Measurements from ENCODE around the gene MAP4K3. TPM values are rescaled to one million over a fixed set of nuclear protein-coding genes. Genes with fewer than 3 reads are reported as not detected.
"Not testable (repeated sequence)": the region's sequence is repeated elsewhere in the genome, so short reads cannot be mapped to it uniquely, and the experiment has no call there.

The MAP4K3 gene
- total RNA-seq, 1 donor from 2014 or later: 32.3 TPM

- intact Hi-C loops (cut with DNase I): no loop called here
- DNase-seq (ENCODE audit: missing footprints) (no peak), ATAC-seq (no peak)
Measured at GRCh38 chr2:39275016-39275415, 162.1 kb downstream of the MAP4K3 start.

- no peak for ATAC-seq
- no peak for DNase-seq (ENCODE audit: missing footprints)
- intact Hi-C loops (cut with DNase I): no loop called here
Measured at GRCh38 chr2:39269941-39270340, 167.1 kb downstream of the MAP4K3 start.

GRCh38 chr2:39266916-39267434 lies 170.1 kb downstream of the MAP4K3 start:
- DNase-seq (ENCODE audit: missing footprints): no peak
- intact Hi-C loops (cut with DNase I): no loop called here
- no peak for ATAC-seq

GRCh38 chr2:39266139-39266805 lies 170.8 kb downstream of the MAP4K3 start:
- intact Hi-C loops (cut with DNase I): no loop called here
- no peak for DNase-seq (ENCODE audit: missing footprints)
- ATAC-seq: no peak

GRCh38 chr2:39265315-39265714 lies 171.8 kb downstream of the MAP4K3 start:
- intact Hi-C loops (cut with DNase I): no loop called here
- ATAC-seq (no peak), DNase-seq (ENCODE audit: missing footprints) (no peak)

GRCh38 chr2:39264733-39265132 lies 172.4 kb downstream of the MAP4K3 start:
- intact Hi-C loops (cut with DNase I): no loop called here
- no peak for ATAC-seq
- no peak for DNase-seq (ENCODE audit: missing footprints)

GRCh38 chr2:39260087-39260486 lies 177.0 kb downstream of the MAP4K3 start:
- intact Hi-C loops (cut with DNase I): no loop called here
- DNase-seq (ENCODE audit: missing footprints) (no peak), ATAC-seq (no peak)

GRCh38 chr2:39256040-39256439 lies 181.0 kb downstream of the MAP4K3 start:
- no peak for DNase-seq (ENCODE audit: missing footprints)
- ATAC-seq: no peak
- intact Hi-C loops (cut with DNase I): no loop called here

GRCh38 chr2:39252888-39253518 lies 184.1 kb downstream of the MAP4K3 start:
- no peak for DNase-seq (ENCODE audit: missing footprints)
- ATAC-seq: peak; percentile 41
- intact Hi-C loops (cut with DNase I): no loop called here

- DNase-seq (ENCODE audit: missing footprints) (no peak), ATAC-seq (peak; percentile 62)
- intact Hi-C loops (cut with DNase I): no loop called here
Measured at GRCh38 chr2:39247512-39248043, 189.5 kb downstream of the MAP4K3 start.

- intact Hi-C loops (cut with DNase I): no loop called here
- no peak for DNase-seq (ENCODE audit: missing footprints)
- no peak for ATAC-seq
Measured at GRCh38 chr2:39246382-39246980, 190.6 kb downstream of the MAP4K3 start.

- intact Hi-C loops (cut with DNase I); ATAC-seq: not testable (repeated sequence)
- peak; percentile 46 for DNase-seq (ENCODE audit: missing footprints)
Measured at GRCh38 chr2:39244963-39245625, 192.0 kb downstream of the MAP4K3 start.

GRCh38 chr2:39244241-39244862 lies 192.7 kb downstream of the MAP4K3 start:
- ATAC-seq; intact Hi-C loops (cut with DNase I): not testable (repeated sequence)
- DNase-seq (ENCODE audit: missing footprints): peak; percentile 54

- intact Hi-C loops (cut with DNase I): no loop called here
- ATAC-seq (no peak), DNase-seq (ENCODE audit: missing footprints) (peak; percentile 64)
Measured at GRCh38 chr2:39243469-39244123, 193.5 kb downstream of the MAP4K3 start, which contains the start of gene CDKL4. Gene CDKL4, minus strand, starts transcription at chr2:39243970.

- DNase-seq (ENCODE audit: missing footprints) (no peak), ATAC-seq (peak; percentile 63)
- intact Hi-C loops (cut with DNase I): no loop called here
Measured at GRCh38 chr2:39241588-39241987, 195.5 kb downstream of the MAP4K3 start.

GRCh38 chr2:39240758-39241157 lies 196.3 kb downstream of the MAP4K3 start:
- no peak for ATAC-seq
- intact Hi-C loops (cut with DNase I): no loop called here
- DNase-seq (ENCODE audit: missing footprints): no peak

- ATAC-seq (no peak), DNase-seq (ENCODE audit: missing footprints) (no peak)
- intact Hi-C loops (cut with DNase I): no loop called here
Measured at GRCh38 chr2:39234754-39235153, 202.3 kb downstream of the MAP4K3 start.

- intact Hi-C loops (cut with DNase I): no loop called here
Measured at GRCh38 chr2:39232141-39232540, 204.9 kb downstream of the MAP4K3 start.

More at GRCh38 chr2:39232141-39232540, 204.9 kb downstream of the MAP4K3 start:
- DNase-seq (ENCODE audit: missing footprints): no peak
- ATAC-seq: no peak

Data from Right ventricle myocardium inferior (tissue), 1 donor.